ENCODE data around the gene UQCRC2.

DNA sequence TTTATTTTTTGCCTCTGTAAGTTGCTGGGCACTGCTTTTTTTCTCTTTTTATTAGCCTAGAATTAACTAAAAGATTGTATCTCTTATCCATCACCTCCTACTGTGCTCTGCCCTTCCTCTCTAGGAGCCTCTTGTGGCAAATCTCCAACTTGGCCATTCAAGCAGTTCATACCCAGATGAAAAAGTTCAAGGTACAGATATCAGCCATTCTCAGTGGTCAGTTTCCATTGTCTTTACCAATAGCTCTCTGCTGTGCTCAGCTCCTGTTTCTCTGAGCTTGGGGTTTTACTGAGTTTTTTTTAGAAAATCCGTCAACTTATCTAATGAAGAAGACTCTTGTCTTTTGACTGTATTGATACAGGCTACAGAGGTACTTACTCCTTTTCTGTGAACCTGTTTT is 70.3 kb downstream of the UQCRC2 start:
- TF ChIP-seq, protein P1, sequence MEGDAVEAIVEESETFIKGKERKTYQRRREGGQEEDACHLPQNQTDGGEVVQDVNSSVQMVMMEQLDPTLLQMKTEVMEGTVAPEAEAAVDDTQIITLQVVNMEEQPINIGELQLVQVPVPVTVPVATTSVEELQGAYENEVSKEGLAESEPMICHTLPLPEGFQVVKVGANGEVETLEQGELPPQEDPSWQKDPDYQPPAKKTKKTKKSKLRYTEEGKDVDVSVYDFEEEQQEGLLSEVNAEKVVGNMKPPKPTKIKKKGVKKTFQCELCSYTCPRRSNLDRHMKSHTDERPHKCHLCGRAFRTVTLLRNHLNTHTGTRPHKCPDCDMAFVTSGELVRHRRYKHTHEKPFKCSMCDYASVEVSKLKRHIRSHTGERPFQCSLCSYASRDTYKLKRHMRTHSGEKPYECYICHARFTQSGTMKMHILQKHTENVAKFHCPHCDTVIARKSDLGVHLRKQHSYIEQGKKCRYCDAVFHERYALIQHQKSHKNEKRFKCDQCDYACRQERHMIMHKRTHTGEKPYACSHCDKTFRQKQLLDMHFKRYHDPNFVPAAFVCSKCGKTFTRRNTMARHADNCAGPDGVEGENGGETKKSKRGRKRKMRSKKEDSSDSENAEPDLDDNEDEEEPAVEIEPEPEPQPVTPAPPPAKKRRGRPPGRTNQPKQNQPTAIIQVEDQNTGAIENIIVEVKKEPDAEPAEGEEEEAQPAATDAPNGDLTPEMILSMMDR (IDR thresholded peaks at IDR 0.05; ENCODE audit: low read depth, low read length), result no peak
- no peak for TF ChIP-seq EZH2phosphoT487 (IDR thresholded peaks at IDR 0.05; ENCODE audit: low read depth)

All from OCI-LY3 (cell line).